Measurements from ENCODE around the gene BBC3.

The BBC3 gene

GRCh38 chr19:47210689-47211316 lies 20.2 kb downstream of the BBC3 start:
- POLR2A ChIA-PET: interaction anchor here (0.6 to 4.4 kb wide), 5 partner anchors 16 to 64 kb away, joined by 3 to 46 read pairs (median 7); partner anchors contain the start of gene INAFM1
- CTCF ChIA-PET: interaction anchor here (0.7 to 14.2 kb wide), 38 partner anchors 9 to 217 kb away, joined by 3 to 570 read pairs (median 5); partner anchors contain the start of gene CCDC9
- no peak overlapping the region for H3K4me3 ChIP-seq (ENCODE audit: low read depth, low read length)
- DNase-seq (ENCODE audit: low read depth, low spot score): no peak
- TF ChIP-seq, protein P1, sequence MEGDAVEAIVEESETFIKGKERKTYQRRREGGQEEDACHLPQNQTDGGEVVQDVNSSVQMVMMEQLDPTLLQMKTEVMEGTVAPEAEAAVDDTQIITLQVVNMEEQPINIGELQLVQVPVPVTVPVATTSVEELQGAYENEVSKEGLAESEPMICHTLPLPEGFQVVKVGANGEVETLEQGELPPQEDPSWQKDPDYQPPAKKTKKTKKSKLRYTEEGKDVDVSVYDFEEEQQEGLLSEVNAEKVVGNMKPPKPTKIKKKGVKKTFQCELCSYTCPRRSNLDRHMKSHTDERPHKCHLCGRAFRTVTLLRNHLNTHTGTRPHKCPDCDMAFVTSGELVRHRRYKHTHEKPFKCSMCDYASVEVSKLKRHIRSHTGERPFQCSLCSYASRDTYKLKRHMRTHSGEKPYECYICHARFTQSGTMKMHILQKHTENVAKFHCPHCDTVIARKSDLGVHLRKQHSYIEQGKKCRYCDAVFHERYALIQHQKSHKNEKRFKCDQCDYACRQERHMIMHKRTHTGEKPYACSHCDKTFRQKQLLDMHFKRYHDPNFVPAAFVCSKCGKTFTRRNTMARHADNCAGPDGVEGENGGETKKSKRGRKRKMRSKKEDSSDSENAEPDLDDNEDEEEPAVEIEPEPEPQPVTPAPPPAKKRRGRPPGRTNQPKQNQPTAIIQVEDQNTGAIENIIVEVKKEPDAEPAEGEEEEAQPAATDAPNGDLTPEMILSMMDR (IDR thresholded peaks at IDR 0.05; ENCODE audit: insufficient read depth, low read length, missing control alignments): peak; percentile 70

- no peak for DNase-seq (ENCODE audit: low read depth, low spot score)
- CTCF ChIA-PET: interaction anchor here (0.7 to 14.2 kb wide), 34 partner anchors 9 to 218 kb away, joined by 3 to 570 read pairs (median 8); partner anchors contain the start of gene CCDC9
- no peak overlapping the region for H3K4me3 ChIP-seq (ENCODE audit: low read depth, low read length)
- TF ChIP-seq, protein P1 (IDR thresholded peaks at IDR 0.05; ENCODE audit: insufficient read depth, low read length, missing control alignments): no peak
- POLR2A ChIA-PET: interaction anchor here (0.6 to 4.4 kb wide), 5 partner anchors 16 to 64 kb away, joined by 3 to 46 read pairs (median 7); partner anchors contain the start of gene INAFM1
These were observed 20.9 kb downstream of the BBC3 start for GRCh38 chr19:47210180-47210490.

DNA sequence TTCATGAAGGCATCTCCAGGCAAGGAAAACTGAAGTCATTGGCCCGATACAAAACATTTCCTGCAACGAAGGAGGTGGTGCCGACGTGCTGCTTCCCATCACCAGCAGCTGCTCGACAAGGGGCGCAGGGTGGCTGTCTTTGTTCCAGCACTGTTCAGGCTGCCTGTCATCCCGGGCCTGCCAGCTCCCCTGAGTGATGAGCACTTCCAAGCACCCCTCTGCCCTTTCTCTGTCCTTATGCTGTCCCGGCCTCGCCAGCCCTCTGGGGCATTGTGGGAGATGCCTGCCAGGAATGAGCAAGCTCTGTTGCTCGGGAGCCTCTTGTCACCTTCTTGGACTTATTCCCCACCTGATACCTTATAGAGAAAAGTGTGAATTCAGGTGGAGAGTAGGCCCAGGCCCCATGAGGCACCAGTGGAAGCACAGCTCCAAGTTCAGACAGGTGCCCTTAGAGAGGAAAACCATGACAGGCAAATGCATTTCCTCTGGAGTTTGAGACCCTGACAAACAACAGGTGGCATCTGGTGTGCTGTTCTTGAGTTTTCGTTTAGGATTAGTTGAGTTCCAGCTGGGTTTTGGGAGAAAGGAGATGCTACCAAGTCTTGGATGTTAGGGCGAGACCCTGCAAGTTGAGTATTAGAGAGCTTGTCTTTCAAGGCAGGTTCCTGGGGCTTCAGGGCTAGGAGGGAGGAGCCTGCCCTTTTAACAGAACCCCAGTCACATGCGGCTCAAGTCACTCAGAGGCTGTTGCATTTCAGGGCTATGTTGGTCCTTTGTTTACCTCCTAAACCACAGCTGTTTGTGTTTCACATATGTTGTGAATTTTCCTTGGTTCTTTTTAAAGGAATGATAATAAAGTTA lies 21.4 kb downstream of the BBC3 start:
- POLR2A ChIA-PET: interaction anchor here (1.6 to 4.4 kb wide), 3 partner anchors 17 to 65 kb away, joined by 7 to 46 read pairs (median 21); partner anchors contain the start of gene INAFM1
- no peak overlapping the region for H3K4me3 ChIP-seq (ENCODE audit: low read depth, low read length)
- TF ChIP-seq, protein P1 (IDR thresholded peaks at IDR 0.05; ENCODE audit: insufficient read depth, low read length, missing control alignments): no peak
- CTCF ChIA-PET: interaction anchor here (1.2 to 14.2 kb wide), 26 partner anchors 10 to 219 kb away, joined by 3 to 570 read pairs (median 11); partner anchors contain the start of gene CCDC9
- DNase-seq (ENCODE audit: low read depth, low spot score): no peak

- DNase-seq (ENCODE audit: low read depth, low spot score): no peak
- H3K4me3 ChIP-seq (ENCODE audit: low read depth, low read length): no peak overlapping the region
- CTCF ChIA-PET: interaction anchor here (1.2 to 7.8 kb wide), 2 partner anchors 8 to 13 kb away, joined by 3 to 105 read pairs; no protein-coding TSS in a partner anchor
- TF ChIP-seq, protein P1 (IDR thresholded peaks at IDR 0.05; ENCODE audit: insufficient read depth, low read length, missing control alignments): no peak
- POLR2A ChIA-PET: no interaction called here
These were observed 27.7 kb downstream of the BBC3 start for GRCh38 chr19:47203254-47203653.

- ChIA-PET POLR2A (interaction anchor here (1.3 kb wide), 1 partner anchor 25 kb away, joined by 6 read pairs; no protein-coding TSS in a partner anchor), CTCF (interaction anchor here (0.6 to 7.8 kb wide), 6 partner anchors 10 to 47 kb away, joined by 3 to 105 read pairs (median 6); no protein-coding TSS in a partner anchor)
- no peak for DNase-seq (ENCODE audit: low read depth, low spot score)
- TF ChIP-seq, protein P1 (IDR thresholded peaks at IDR 0.05; ENCODE audit: insufficient read depth, low read length, missing control alignments): no peak
- no peak overlapping the region for H3K4me3 ChIP-seq (ENCODE audit: low read depth, low read length)
These were observed 30.5 kb downstream of the BBC3 start for GRCh38 chr19:47200530-47200929.

Measured in AG04449 (cell line).